Duodenal mucosa (tissue), 2 donors: ENCODE measurements around the gene CUBN.

Experiments
- H3K27ac ChIP-seq: one replicate; pipeline ENCODE4 v1.7.0; 2013; ENCODE audit warnings: low read depth, low read length
- H3K27me3 ChIP-seq, 2 donors: one replicate each; pipeline ENCODE4 v1.7.0; 2013; ENCODE audit warnings: low read length in 2 of 2, control low read depth in 1 of 2; ENCODE audit not compliant: insufficient read depth in 2 of 2, control insufficient read depth in 1 of 2
- H3K36me3 ChIP-seq, 2 donors: one replicate each; pipeline ENCODE4 v1.7.0; 2013; ENCODE audit warnings: low read length in 2 of 2, control low read depth in 1 of 2; ENCODE audit not compliant: insufficient read depth in 2 of 2, control insufficient read depth in 1 of 2
- H3K4me1 ChIP-seq, 2 donors: one replicate each; pipeline ENCODE4 v1.7.0; 2013; ENCODE audit warnings: low read length in 2 of 2, control low read depth in 1 of 2; ENCODE audit not compliant: insufficient read depth in 2 of 2, control insufficient read depth in 1 of 2
- H3K4me3 ChIP-seq, 2 donors: one replicate each; pipeline ENCODE4 v1.7.0; 2013; ENCODE audit warnings: low read length in 2 of 2, low read depth in 1 of 2
- H3K9ac ChIP-seq, 2 donors: one replicate each; pipeline ENCODE4 v1.7.0; 2013; ENCODE audit warnings: low read length in 2 of 2, low read depth in 1 of 2
- H3K9me3 ChIP-seq, 2 donors: one replicate each; pipeline ENCODE4 v1.7.0; 2013; ENCODE audit warnings: low read length in 2 of 2, control low read depth in 1 of 2; ENCODE audit not compliant: control insufficient read depth in 1 of 2

Gene CUBN

GRCh38 chr10:16953270-16953669 is 176.3 kb downstream of the CUBN start:
- H3K27me3 ChIP-seq = no peaks in the 10 kb centered on the region
- H3K36me3 ChIP-seq = no peaks in the 10 kb centered on the region
- no peaks in the 10 kb centered on the region for H3K9me3 ChIP-seq
- peaks cover 0 to 6% of the 10 kb centered on the region in 2 donors for H3K4me1 ChIP-seq
- no peak overlapping the region for H3K27ac ChIP-seq
- H3K4me3 ChIP-seq = no peak overlapping the region
- no peak overlapping the region for H3K9ac ChIP-seq

- no peaks in the 10 kb centered on the region for H3K36me3 ChIP-seq
- H3K4me1 ChIP-seq = peaks cover 0 to 6% of the 10 kb centered on the region in 2 donors
- no peaks in the 10 kb centered on the region for H3K27me3 ChIP-seq
- no peak overlapping the region for H3K9ac ChIP-seq
- H3K4me3 ChIP-seq = no peak overlapping the region
- no peak overlapping the region for H3K27ac ChIP-seq
- no peaks in the 10 kb centered on the region for H3K9me3 ChIP-seq
Measured at GRCh38 chr10:16952610-16953009, 177.0 kb downstream of the CUBN start.

- Histone ChIP-seq H3K27me3 (no peaks in the 10 kb centered on the region), H3K4me1 (peaks cover 0 to 6% of the 10 kb centered on the region in 2 donors), H3K36me3 (no peaks in the 10 kb centered on the region), H3K9ac (no peak overlapping the region), H3K27ac (no peak overlapping the region), H3K9me3 (no peaks in the 10 kb centered on the region), H3K4me3 (no peak overlapping the region)
Measured at GRCh38 chr10:16952080-16952479, 177.5 kb downstream of the CUBN start.

- peaks cover 0 to 6% of the 10 kb centered on the region in 2 donors for H3K4me1 ChIP-seq
- H3K9ac ChIP-seq = no peak overlapping the region
- no peaks in the 10 kb centered on the region for H3K27me3 ChIP-seq
- no peak overlapping the region for H3K27ac ChIP-seq
- H3K4me3 ChIP-seq = no peak overlapping the region
- H3K9me3 ChIP-seq = no peaks in the 10 kb centered on the region
- H3K36me3 ChIP-seq = no peaks in the 10 kb centered on the region
Measured at GRCh38 chr10:16950656-16951601, 178.7 kb downstream of the CUBN start.

- Histone ChIP-seq H3K9me3 (no peaks in the 10 kb centered on the region), H3K27me3 (no peaks in the 10 kb centered on the region), H3K9ac (no peak overlapping the region), H3K4me1 (peaks cover 0 to 6% of the 10 kb centered on the region in 2 donors), H3K36me3 (no peaks in the 10 kb centered on the region), H3K27ac (no peak overlapping the region), H3K4me3 (no peak overlapping the region)
Measured at GRCh38 chr10:16949816-16950215, 179.8 kb downstream of the CUBN start.

- no peak overlapping the region for H3K9ac ChIP-seq
- H3K27ac ChIP-seq = no peak overlapping the region
- no peak overlapping the region for H3K4me3 ChIP-seq
- H3K36me3 ChIP-seq = no peaks in the 10 kb centered on the region
- H3K4me1 ChIP-seq = peaks cover 0 to 6% of the 10 kb centered on the region in 2 donors
- no peaks in the 10 kb centered on the region for H3K9me3 ChIP-seq
- H3K27me3 ChIP-seq = no peaks in the 10 kb centered on the region
Measured at GRCh38 chr10:16948361-16948760, 181.2 kb downstream of the CUBN start.

GRCh38 chr10:16947069-16947468 is 182.5 kb downstream of the CUBN start:
- no peak overlapping the region for H3K9ac ChIP-seq
- no peaks in the 10 kb centered on the region for H3K36me3 ChIP-seq
- H3K9me3 ChIP-seq = no peaks in the 10 kb centered on the region
- no peak overlapping the region for H3K4me3 ChIP-seq
- no peak overlapping the region for H3K27ac ChIP-seq
- peaks cover 0 to under 1% of the 10 kb centered on the region in 2 donors for H3K4me1 ChIP-seq
- H3K27me3 ChIP-seq = no peaks in the 10 kb centered on the region

GRCh38 chr10:16945593-16945992 is 184.0 kb downstream of the CUBN start:
- no peaks in the 10 kb centered on the region for H3K9me3 ChIP-seq
- no peak overlapping the region for H3K9ac ChIP-seq
- no peaks in the 10 kb centered on the region for H3K4me1 ChIP-seq
- H3K27ac ChIP-seq = no peak overlapping the region
- H3K4me3 ChIP-seq = no peak overlapping the region
- no peaks in the 10 kb centered on the region for H3K36me3 ChIP-seq
- no peaks in the 10 kb centered on the region for H3K27me3 ChIP-seq

GRCh38 chr10:16944986-16945385 is 184.6 kb downstream of the CUBN start:
- H3K27ac ChIP-seq = no peak overlapping the region
- H3K4me1 ChIP-seq = no peaks in the 10 kb centered on the region
- H3K27me3 ChIP-seq = no peaks in the 10 kb centered on the region
- H3K36me3 ChIP-seq = no peaks in the 10 kb centered on the region
- no peaks in the 10 kb centered on the region for H3K9me3 ChIP-seq
- H3K4me3 ChIP-seq = no peak overlapping the region
- no peak overlapping the region for H3K9ac ChIP-seq

GRCh38 chr10:16944402-16944801 is 185.2 kb downstream of the CUBN start:
- H3K27me3 ChIP-seq = no peaks in the 10 kb centered on the region
- H3K4me3 ChIP-seq = no peak overlapping the region
- no peaks in the 10 kb centered on the region for H3K9me3 ChIP-seq
- no peak overlapping the region for H3K27ac ChIP-seq
- H3K4me1 ChIP-seq = no peaks in the 10 kb centered on the region
- no peaks in the 10 kb centered on the region for H3K36me3 ChIP-seq
- H3K9ac ChIP-seq = no peak overlapping the region
